GM21367 (cell line): ENCODE data around the gene KRTCAP2.
"Not testable (repeated sequence)": the region's sequence is repeated elsewhere in the genome, so short reads cannot be mapped to it uniquely, and the experiment has no call there.

Source experiments
- ATAC-seq: cut with Tn5 transposase; IDR thresholded peaks from one replicate; pipeline ENCODE4 v1.9.1; 2021; ENCODE audit not compliant: unreplicated experiment

The KRTCAP2 gene

GRCh38 chr1:155200920-155201319, 27.8 kb upstream of the KRTCAP2 start:
- ATAC-seq = no peak

GRCh38 chr1:155199792-155200191, 26.7 kb upstream of the KRTCAP2 start:
- ATAC-seq = no peak

- no peak for ATAC-seq
Observed at GRCh38 chr1:155198547-155198906, 25.4 kb upstream of the KRTCAP2 start.

- no peak for ATAC-seq
Observed at GRCh38 chr1:155197901-155198546, 24.9 kb upstream of the KRTCAP2 start.

GRCh38 chr1:155196893-155197638, 24.0 kb upstream of the KRTCAP2 start:
- ATAC-seq = no peak

GRCh38 chr1:155196103-155196892, 23.2 kb upstream of the KRTCAP2 start:
- ATAC-seq = no peak

- no peak for ATAC-seq
Observed at GRCh38 chr1:155195201-155196102, 22.3 kb upstream of the KRTCAP2 start.

- not testable (repeated sequence) for ATAC-seq
Observed at GRCh38 chr1:155193991-155194240, 20.8 kb upstream of the KRTCAP2 start.

GRCh38 chr1:155193275-155193990, 20.3 kb upstream of the KRTCAP2 start:
- ATAC-seq = no peak

- no peak for ATAC-seq
Observed at GRCh38 chr1:155192346-155193274, 19.5 kb upstream of the KRTCAP2 start.

GRCh38 chr1:155191904-155192303, 18.8 kb upstream of the KRTCAP2 start:
- ATAC-seq = no peak

- ATAC-seq = not testable (repeated sequence)
Observed at GRCh38 chr1:155189926-155190325, 16.8 kb upstream of the KRTCAP2 start.

GRCh38 chr1:155188268-155188667, 15.2 kb upstream of the KRTCAP2 start:
- no peak for ATAC-seq

GRCh38 chr1:155187456-155187891, 14.4 kb upstream of the KRTCAP2 start:
- ATAC-seq = no peak

GRCh38 chr1:155186794-155187455, 13.8 kb upstream of the KRTCAP2 start:
- no peak for ATAC-seq

GRCh38 chr1:155186067-155186793, 13.1 kb upstream of the KRTCAP2 start:
- ATAC-seq = no peak

GRCh38 chr1:155185783-155186066, 12.6 kb upstream of the KRTCAP2 start:
- ATAC-seq = no peak
